ENCODE results near the gene KLHL42. TPM values are rescaled to one million over a fixed set of nuclear protein-coding genes. Genes with fewer than 3 reads are reported as not detected.

KLHL42 gene
- total and polyA plus RNA-seq, 2 of the 8 experiments (the other 6 are each of a cell fraction or from before 2014, with no cell fraction given) = 13.6 to 21.6 TPM

- H3K79me1 ChIP-seq (ENCODE audit: low read depth, low read length) = no peaks in the 10 kb centered on the region
- no peak overlapping the region for H3K18ac ChIP-seq (ENCODE audit: extremely low read depth, low read length)
- no peaks in the 10 kb centered on the region for H3K79me2 ChIP-seq (ENCODE audit: control insufficient read depth in 1 of 2, insufficient read depth in 2 of 2, low read length in 2 of 2)
- no peak overlapping the region for H3K27ac ChIP-seq (ENCODE audit: low read depth, low read length)
- no peaks in the 10 kb centered on the region for H3K23me2 ChIP-seq (ENCODE audit: low read depth, low read length)
- ChIA-PET POLR2A (ENCODE audit: partially characterized antibody) (interaction anchor here (0.6 to 1.3 kb wide), 2 partner anchors 23 to 30 kb away, joined by 4 to 5 read pairs; partner anchors contain the start of genes KLHL42 and MANSC4), CTCF (ENCODE audit: partially characterized antibody) (interaction anchor here (1.3 to 1.6 kb wide), 3 partner anchors 10 to 73 kb away, joined by 3 to 6 read pairs (median 5); no protein-coding TSS in a partner anchor)
- no peak for FAIRE-seq
- no peaks in the 10 kb centered on the region for H4K20me1 ChIP-seq (replicated peaks in 1 of 2; ENCODE audit: control insufficient read depth in 1 of 2, insufficient read depth in 2 of 2, low read length in 2 of 2)
- no peak overlapping the region for H2AK5ac ChIP-seq (ENCODE audit: low read depth, low read length)
- 97% methylated on average over 7 of the region's 7 CpGs; no CpG with 5 or more reads in 1 of the 2 experiments for WGBS, 2 experiments (ENCODE audit: extremely low coverage in 1 of 2, insufficient coverage in 1 of 2, insufficient read length in 1 of 2, insufficient replicate concordance in 2 of 2, low coverage in 1 of 2, low lambda C conversion rate in 2 of 2, missing lambda C conversion rate in 1 of 2)
- no peak for TF ChIP-seq CTBP2 (IDR thresholded peaks at IDR 0.05; ENCODE audit: borderline replicate concordance, insufficient read depth, insufficient read length, low read length)
- no peak for TF ChIP-seq CBX8 (IDR thresholded peaks at IDR 0.05; ENCODE audit: borderline replicate concordance, low read depth, low read length)
- no peak for TF ChIP-seq PHF8 (conservative IDR thresholded peaks at IDR 0.05; ENCODE audit: low read depth, low read length)
- no peak for TF ChIP-seq USF2 (IDR thresholded peaks at IDR 0.05; ENCODE audit: low read length)
- no peak for TF ChIP-seq SAP30 (IDR thresholded peaks at IDR 0.05; ENCODE audit: insufficient read depth, insufficient replicate concordance, low read length)
- TF ChIP-seq BACH1 (IDR thresholded peaks at IDR 0.05; ENCODE audit: low read length) = no peak
- no peak overlapping the region for H3K23ac ChIP-seq (ENCODE audit: insufficient read length)
- H3K9me3 ChIP-seq (ENCODE audit: insufficient read depth in 2 of 2, low read depth in 1 of 2, low read length in 1 of 2) = no peaks in the 10 kb centered on the region
- no peak for DNase-seq (ENCODE audit: low read depth in 1 of 2, low spot score in 2 of 2)
- H3K36me3 ChIP-seq (ENCODE audit: control insufficient read depth in 2 of 4, insufficient read depth in 4 of 4, low read length in 3 of 4) = peaks cover 0 to 16% (median 6%) of the 10 kb centered on the region in 4 experiments; a peak in 5 of 8 replicates
- no peak overlapping the region for H2AFZ ChIP-seq (ENCODE audit: low read length)
- H3K4me2 ChIP-seq (ENCODE audit: insufficient read depth in 1 of 2, low read depth in 2 of 2, low read length in 2 of 2) = no peak overlapping the region
- no peak overlapping the region for H2BK20ac ChIP-seq (ENCODE audit: low read length)
- no peak overlapping the region for H2BK5ac ChIP-seq (ENCODE audit: low read depth, low read length)
- no peak overlapping the region for H2BK120ac ChIP-seq (replicated peaks; ENCODE audit: low read depth, low read length)
- H3K56ac ChIP-seq (replicated peaks; ENCODE audit: insufficient read length, low read depth, low read length) = no peak overlapping the region
- no peak overlapping the region for H4K5ac ChIP-seq (ENCODE audit: insufficient read length, low read depth, low read length)
- H3K9ac ChIP-seq (replicated peaks in 1 of 4; ENCODE audit: extremely low read depth in 1 of 4, low read depth in 3 of 4, low read length in 3 of 4) = no peak overlapping the region
- H3K4me3 ChIP-seq (ENCODE audit: extremely low read depth in 1 of 4, insufficient read depth in 2 of 4, low read depth in 3 of 4, low read length in 4 of 4) = no peak overlapping the region
- no peak overlapping the region for H2BK12ac ChIP-seq (ENCODE audit: low read depth, low read length)
- no peak overlapping the region for H3K4ac ChIP-seq (replicated peaks; ENCODE audit: insufficient read length, low read depth, low read length)
- no peaks in the 10 kb centered on the region for H3K27me3 ChIP-seq (replicated peaks in 1 of 4; ENCODE audit: control insufficient read depth in 3 of 4, extremely low read depth in 1 of 4, insufficient read depth in 3 of 4, low read length in 3 of 4)
- H4K8ac ChIP-seq (ENCODE audit: extremely low read depth, insufficient read depth, low read length) = no peak overlapping the region
- H3K14ac ChIP-seq (ENCODE audit: insufficient read length) = no peak overlapping the region
- H4K91ac ChIP-seq (replicated peaks; ENCODE audit: insufficient read length, low read length) = no peak overlapping the region
- no peak overlapping the region for H2BK15ac ChIP-seq (ENCODE audit: low read length)
- peaks cover 0 to 2% (median 0%) of the 10 kb centered on the region in 4 experiments; a peak in 2 of 7 replicates for H3K4me1 ChIP-seq (replicated peaks in 1 of 4; ENCODE audit: control insufficient read depth in 3 of 4, insufficient read depth in 4 of 4, low read length in 3 of 4)
These were observed 23.3 kb upstream of the KLHL42 start for GRCh38 chr12:27756670-27757195.

Measured in H1 (cell line).